ENCODE data around the gene MBD3L5.
"Not testable (repeated sequence)": the region's sequence is repeated elsewhere in the genome, so short reads cannot be mapped to it uniquely, and the experiment has no call there.

Gene MBD3L5

DNA sequence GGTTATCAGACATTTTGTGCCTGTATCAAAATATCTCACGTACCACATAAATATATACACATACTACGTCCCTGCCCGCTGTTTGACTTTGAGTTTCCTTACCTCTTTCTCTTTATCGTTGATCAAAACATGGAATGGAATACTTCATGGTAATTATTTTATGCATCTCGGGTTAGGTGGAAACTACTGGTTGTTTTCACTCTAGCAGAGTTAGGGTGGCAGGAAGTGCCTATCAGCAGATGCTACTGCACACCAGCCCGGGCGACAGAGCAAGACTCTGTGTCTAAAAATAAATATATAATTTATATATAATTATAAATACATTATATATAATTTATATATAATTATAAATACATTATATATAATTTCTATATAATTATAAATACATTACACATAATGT is 22.5 kb downstream of the MBD3L5 start:
- DNase-seq (ENCODE audit: low spot score): not testable (repeated sequence)

DNA sequence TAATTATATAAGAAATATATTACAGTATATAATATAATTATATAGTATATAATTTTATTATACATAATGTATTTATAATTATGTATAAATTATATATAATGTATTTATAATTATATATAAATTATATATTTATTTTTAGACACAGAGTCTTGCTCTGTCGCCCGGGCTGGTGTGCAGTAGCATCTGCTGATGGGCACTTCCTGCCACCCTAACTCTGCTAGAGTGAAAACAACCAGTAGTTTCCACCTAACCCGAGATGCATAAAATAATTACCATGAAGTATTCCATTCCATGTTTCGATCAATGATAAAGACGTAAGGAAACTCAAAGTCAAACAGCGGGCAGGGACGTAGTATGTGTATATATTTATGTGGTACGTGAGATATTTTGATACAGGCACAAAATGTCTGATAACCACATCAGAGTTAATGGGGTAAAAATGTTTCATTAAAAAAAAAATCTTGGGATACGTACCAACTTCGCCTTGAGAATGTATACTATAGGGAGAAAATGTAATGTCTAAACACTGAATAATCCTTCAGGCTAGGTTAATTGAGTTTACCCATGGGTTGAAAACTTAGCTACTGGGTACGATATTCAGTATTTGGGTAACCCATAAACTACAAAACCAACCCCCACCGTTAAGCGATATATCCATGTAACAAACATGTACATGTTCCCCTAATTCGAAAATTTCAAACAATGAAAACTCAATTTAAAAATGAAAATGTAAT is 24.4 kb downstream of the MBD3L5 start:
- DNase-seq (ENCODE audit: low spot score): not testable (repeated sequence)

DNA sequence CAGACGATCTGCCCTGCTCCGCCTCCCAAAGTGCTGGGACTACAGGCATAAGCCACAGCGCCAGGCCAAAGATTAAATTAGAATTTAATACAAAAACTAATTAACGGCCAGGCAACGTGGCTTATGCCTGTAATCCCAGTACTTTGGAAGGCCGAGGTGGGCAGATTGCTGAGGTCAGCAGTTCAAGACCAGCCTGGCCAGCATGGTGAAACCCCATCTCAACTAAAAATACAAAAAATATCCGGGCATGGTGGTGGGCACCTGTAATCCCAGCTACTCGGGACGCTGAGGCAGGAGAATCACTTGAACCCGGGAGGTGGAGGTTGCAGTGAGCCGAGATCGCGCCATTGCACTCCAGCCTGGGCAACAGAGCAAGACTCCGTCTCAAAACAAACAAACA is 25.3 kb downstream of the MBD3L5 start:
- DNase-seq (ENCODE audit: low spot score): not testable (repeated sequence)

- not testable (repeated sequence) for DNase-seq (ENCODE audit: low spot score)
Measured at GRCh38 chr19:7056371-7056770, 26.0 kb downstream of the MBD3L5 start.

DNA sequence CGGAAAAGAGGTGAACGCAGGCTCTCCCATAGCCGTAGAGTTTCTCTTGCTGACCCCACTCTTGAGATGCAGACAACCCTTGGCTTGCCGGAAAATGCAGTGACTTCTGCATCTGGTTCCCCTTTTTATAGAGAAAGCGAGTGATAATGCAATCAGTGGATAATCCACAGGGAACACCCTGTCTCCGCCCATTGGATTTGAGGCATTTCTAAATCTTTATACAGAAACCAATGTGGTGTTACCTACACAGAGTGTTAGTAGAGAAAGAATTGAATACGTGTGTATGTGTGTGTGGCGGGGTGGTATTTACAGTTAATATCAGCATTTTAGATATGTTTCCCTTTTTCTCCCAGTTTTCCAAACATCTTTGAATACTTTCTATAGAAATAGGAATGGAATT is 28.2 kb downstream of the MBD3L5 start, which contains the start of gene MBD3L3:
MBD3L3 (minus strand) TSS at position 101 of the 400 bp plus-strand sequence; CDS start at position 30, 71 bp downstream.
- not testable (repeated sequence) for DNase-seq (ENCODE audit: low spot score)

DNA sequence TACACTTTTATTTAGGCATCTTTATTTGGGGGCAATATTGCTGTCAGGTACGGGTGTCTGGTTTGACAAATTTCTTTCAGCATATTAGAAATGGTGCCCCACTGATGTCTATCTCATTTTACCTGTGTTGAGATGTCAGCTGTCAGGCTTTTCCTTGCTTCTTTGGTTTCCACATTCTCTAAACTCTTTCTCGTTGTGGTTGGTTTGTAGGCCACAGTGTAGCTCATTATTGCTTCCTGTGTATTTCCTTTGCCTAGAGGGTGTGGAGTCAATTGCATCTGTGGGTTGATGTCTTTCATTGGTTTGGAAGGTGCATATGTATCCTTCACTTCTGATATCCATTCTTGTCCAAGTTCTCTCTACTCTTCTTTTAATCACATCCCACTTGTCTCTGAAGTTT is 29.6 kb downstream of the MBD3L5 start:
- DNase-seq (ENCODE audit: low spot score): not testable (repeated sequence)

- no peak for DNase-seq (ENCODE audit: low spot score)
Measured at GRCh38 chr19:7063339-7063738, 33.0 kb downstream of the MBD3L5 start.

DNA sequence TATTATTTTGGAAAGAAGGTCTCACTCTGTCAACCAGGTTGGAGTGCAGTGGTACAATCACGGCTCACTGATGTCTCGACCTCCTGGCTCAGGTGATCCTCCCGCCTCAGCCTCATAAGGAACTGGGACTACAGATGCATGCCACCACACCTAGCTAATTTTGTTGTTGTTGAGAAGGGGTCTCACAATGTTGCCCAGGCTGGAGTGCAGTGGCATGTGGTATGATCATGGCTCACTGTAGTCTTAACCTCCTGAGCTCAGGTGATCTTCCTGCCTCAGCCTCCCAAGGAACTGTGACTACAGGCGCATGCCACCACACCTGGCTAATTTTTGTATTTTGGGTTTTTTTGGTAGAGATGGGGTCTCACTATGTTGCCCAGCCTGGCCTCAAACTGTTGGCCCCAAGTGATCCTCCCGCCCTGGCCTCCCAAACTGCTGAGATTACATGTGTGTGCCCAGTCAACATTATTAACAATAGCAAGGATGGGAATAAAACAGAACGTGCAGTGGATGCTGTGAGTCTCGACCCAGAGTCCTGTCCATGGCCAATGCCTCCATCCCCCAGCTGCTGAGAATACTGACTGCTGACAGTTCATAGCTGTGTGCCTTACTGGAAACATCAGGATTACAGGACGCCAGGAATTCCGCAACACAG is 33.5 kb downstream of the MBD3L5 start:
- DNase-seq (ENCODE audit: low spot score): no peak

DNA sequence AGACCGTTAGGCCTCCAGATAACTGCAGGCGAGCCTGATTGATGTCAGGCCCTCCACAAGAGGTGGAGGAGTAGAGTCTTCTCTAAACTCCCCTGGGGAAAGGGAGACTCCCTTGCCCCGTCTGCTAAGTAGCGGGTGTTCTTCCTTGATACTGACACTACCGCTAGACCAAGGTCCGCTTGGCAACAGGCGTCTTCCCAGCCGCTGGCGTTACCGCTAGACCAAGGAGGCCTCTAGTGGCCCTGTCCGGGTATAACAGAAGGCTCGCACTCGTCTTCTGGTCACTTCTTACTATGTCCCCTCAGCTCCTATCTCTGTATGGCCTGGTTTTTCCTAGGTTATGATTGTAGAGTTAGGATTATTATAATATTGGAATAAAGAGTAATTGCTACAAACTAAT is 36.7 kb downstream of the MBD3L5 start:
- not testable (repeated sequence) for DNase-seq (ENCODE audit: low spot score)

GRCh38 chr19:7067716-7068115 is 37.3 kb downstream of the MBD3L5 start:
- no peak for DNase-seq (ENCODE audit: low spot score)

DNA sequence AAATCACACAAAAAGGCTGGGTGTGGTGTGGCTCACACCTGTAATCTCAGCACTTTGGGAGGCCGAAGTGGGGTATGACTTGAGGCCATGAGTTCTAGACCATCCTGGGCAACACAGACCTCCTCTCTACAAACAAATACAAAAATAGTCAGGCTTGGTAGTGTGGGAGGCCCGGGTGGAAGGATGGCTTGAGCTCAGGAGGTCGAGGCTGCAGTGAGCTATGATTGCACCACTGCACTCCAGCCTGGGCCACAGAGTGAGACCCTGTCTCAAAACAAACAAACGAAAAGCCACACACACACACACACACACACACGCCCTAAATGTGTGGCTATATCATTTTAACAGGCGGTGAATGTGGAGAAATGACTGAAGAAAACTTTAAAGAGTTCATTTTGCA is 38.2 kb downstream of the MBD3L5 start:
- no peak for DNase-seq (ENCODE audit: low spot score)

GRCh38 chr19:7069042-7069903 is 38.9 kb downstream of the MBD3L5 start, which contains the start of gene ZNF557:
ZNF557 (plus strand) TSS chr19:7069703; CDS start chr19:7075075, 5,372 bp downstream.
- peak; percentile 99 for DNase-seq (ENCODE audit: low spot score)

- peak; percentile 13 for DNase-seq (ENCODE audit: low spot score)
Measured at GRCh38 chr19:7069904-7070226, 39.5 kb downstream of the MBD3L5 start.

GRCh38 chr19:7072541-7072940 is 42.2 kb downstream of the MBD3L5 start:
- no peak for DNase-seq (ENCODE audit: low spot score)

- DNase-seq (ENCODE audit: low spot score): no peak
Measured at GRCh38 chr19:7074705-7075282, 44.4 kb downstream of the MBD3L5 start.

DNA sequence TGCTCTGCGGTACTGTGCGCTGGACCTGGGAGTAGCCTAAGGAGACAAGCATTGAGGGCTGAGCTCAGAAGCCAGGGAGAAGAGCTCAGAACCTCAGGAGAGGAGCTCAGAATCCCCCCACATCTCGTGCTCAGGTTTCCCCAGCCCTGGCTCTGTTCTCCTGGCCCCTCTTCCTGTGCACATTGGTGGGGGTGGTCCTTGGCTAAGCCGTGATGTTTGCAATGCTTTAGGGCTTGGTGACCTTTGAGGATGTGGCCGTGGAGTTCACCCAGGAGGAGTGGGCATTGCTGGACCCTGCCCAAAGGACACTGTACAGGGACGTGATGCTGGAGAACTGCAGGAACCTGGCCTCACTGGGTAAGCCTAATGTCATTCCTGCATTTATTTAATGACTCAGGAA is 45.8 kb downstream of the MBD3L5 start:
- no peak for DNase-seq (ENCODE audit: low spot score)

GRCh38 chr19:7078008-7078407 is 47.6 kb downstream of the MBD3L5 start:
- DNase-seq (ENCODE audit: low spot score): no peak

Data from CD4-positive, alpha-beta T cell treated with Interleukin-6 at 100 ng/mL for 8 hours (primary cell).